BJ (cell line): ENCODE results near the gene TUBB4A. TPM values are rescaled to one million over a fixed set of nuclear protein-coding genes. Genes with fewer than 3 reads are reported as not detected.

Experiments
- CTCF ChIA-PET: fragments of 350-600 bp; formaldehyde crosslinking; extraction: SDS; loops from one replicate; lab custom pipeline; 2021; ENCODE audit warnings: antibody characterized with exemption, inconsistent platforms; lab: Yijun Ruan, JAX
- POLR2A ChIA-PET: fragments of 300-600 bp; sonication (Branson Sonifier 250); formaldehyde crosslinking; extraction: SDS; loops from one replicate; lab custom pipeline; 2021; ENCODE audit warnings: antibody characterized with exemption; lab: Charles Lee
- DNase-seq: peaks from one replicate; pipeline ENCODE4 v3.0.0-alpha.2; 2011; ENCODE audit warnings: low read depth
- H3K27me3 ChIP-seq: 2 replicates; pipeline ENCODE4 v1.6.0; 2011; ENCODE audit warnings: low read length; ENCODE audit not compliant: control insufficient read depth, insufficient read depth
- H3K36me3 ChIP-seq: 2 replicates; pipeline ENCODE4 v1.5.1; 2011; ENCODE audit warnings: low read length; ENCODE audit not compliant: control insufficient read depth, insufficient read depth
- H3K4me3 ChIP-seq: 2 replicates; pipeline ENCODE4 v1.5.1; 2011; ENCODE audit warnings: low read depth, mild to moderate bottlenecking, control low read depth, low read length
- polyA plus RNA-seq: library from polyadenylated mRNA; depleted of rRNA; stranded (reverse); fragments of >200 nt; gene quantifications from 2 replicates; pipeline ENCODE4 v1.2.3, GENCODE V29; 2011
- TF ChIP-seq, protein P1 (sequence below): IDR thresholded peaks from 2 replicates; pipeline ENCODE4 v1.5.1; 2011; ENCODE audit warnings: low read depth, mild to moderate bottlenecking, control low read depth, inconsistent platforms, low read length, moderate library complexity; ENCODE audit not compliant: insufficient read depth

TUBB4A gene
- polyA plus RNA-seq, 1 experiment = not detected

DNA sequence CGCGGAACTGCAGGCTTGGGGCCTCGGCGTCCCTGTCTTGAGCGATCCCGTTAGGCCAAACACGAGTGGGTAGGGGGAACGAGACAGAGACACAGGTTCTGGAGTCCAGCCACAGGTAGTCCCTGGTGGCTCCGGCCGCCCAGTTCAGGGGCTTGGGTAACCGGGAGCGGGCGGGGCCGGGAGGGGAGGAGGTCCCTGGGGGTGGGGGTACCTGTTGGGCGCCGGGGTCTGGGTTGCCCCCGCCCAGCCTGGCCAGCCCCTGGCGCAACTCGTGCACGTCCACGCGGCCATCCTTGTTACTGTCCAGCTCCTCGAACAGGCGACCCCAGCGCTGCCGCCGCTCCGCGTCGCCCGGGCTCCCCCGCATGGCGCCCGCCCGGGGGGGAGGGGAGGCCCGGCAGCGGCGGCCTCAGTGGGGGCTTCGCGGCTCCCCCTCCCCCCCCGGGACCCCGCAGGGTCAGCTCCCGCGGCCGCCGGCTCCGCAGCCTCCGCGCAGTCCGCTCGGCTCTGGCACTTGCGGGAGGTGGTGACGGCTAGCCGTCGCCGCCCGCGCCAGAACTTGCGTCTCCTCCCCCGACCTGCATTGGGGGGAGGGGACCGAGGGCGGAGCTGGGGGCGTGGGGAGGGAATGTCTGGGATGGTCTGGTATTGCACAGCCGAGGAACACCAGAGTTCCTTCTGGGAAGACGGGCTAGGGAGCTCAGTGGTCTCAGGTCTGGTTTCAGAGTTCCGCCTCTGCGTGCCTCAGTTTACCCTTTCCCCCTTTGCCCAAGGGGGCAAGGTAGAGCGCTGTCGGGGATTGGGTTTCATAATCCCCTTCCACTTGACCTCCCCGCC is 42.6 kb downstream of the TUBB4A start, which contains the start of gene SLC25A23:
SLC25A23 (minus strand) TSS at position 531 of the 837 bp plus-strand sequence; CDS start at position 367, 164 bp downstream.
- TF ChIP-seq, protein P1, sequence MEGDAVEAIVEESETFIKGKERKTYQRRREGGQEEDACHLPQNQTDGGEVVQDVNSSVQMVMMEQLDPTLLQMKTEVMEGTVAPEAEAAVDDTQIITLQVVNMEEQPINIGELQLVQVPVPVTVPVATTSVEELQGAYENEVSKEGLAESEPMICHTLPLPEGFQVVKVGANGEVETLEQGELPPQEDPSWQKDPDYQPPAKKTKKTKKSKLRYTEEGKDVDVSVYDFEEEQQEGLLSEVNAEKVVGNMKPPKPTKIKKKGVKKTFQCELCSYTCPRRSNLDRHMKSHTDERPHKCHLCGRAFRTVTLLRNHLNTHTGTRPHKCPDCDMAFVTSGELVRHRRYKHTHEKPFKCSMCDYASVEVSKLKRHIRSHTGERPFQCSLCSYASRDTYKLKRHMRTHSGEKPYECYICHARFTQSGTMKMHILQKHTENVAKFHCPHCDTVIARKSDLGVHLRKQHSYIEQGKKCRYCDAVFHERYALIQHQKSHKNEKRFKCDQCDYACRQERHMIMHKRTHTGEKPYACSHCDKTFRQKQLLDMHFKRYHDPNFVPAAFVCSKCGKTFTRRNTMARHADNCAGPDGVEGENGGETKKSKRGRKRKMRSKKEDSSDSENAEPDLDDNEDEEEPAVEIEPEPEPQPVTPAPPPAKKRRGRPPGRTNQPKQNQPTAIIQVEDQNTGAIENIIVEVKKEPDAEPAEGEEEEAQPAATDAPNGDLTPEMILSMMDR = no peak
- POLR2A ChIA-PET = no interaction called here
- peak; percentile 3 for DNase-seq
- H3K4me3 ChIP-seq = peak within 1 kb of the TSS; percentile 80
- CTCF ChIA-PET = interaction anchor here (1.0 kb wide), 1 partner anchor 17 kb away, joined by 3 read pairs; no protein-coding TSS in a partner anchor
- H3K36me3 ChIP-seq = peaks cover 1% of the 10 kb centered on the region; the same call in 1 of the 2 replicates
- peaks cover 4% of the 10 kb centered on the region for H3K27me3 ChIP-seq

GRCh38 chr19:6458695-6459261 is 43.3 kb downstream of the TUBB4A start:
- POLR2A ChIA-PET = no interaction called here
- TF ChIP-seq, protein P1 = no peak
- CTCF ChIA-PET = no interaction called here

DNA sequence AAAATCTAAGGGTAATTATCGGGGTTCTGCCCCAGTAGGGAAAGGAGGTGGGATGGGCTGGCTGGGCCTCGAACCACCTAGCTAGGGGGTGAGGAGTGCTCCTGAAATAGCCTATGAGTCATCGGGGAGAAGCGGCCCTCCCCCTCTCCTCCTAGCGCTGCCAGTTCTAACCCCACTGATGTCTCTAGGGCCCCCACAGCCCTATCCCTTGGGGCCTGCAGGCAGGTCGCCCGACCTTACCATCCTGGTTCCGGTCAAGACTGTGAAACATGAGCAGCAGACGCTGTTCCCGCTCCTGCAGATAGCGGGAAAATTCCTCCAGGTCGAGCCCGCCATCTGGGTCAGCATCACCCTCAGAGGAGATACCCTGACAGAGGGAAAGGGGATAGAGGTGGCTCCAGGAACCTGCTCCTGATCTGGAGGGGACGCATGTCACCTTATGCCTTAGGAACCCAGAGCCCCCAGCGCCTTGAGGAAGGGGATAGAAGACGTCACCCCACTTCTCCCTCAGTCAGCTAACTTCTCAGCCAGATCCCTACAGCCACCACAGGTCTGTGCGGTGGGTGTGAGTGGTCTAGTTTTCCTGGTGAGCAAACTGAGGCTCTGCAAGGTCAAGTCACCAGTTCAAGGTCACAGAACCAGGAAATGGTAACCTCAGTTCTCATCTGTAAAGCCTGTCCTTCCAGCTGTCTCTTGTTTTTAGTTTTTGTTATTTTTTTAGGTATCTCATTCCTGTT is 44.0 kb downstream of the TUBB4A start:
- ChIA-PET POLR2A (no interaction called here), CTCF (interaction anchor here (0.6 kb wide), 1 partner anchor 582 kb away, joined by 3 read pairs; no protein-coding TSS in a partner anchor)
- H3K4me3 ChIP-seq = no peak overlapping the region; the same call in 1 of the 2 replicates
- TF ChIP-seq, protein P1 = no peak
- DNase-seq = no peak
- H3K36me3 ChIP-seq = peaks cover 8% of the 10 kb centered on the region
- no peaks in the 10 kb centered on the region for H3K27me3 ChIP-seq

More at GRCh38 chr19:6458695-6459261, 43.3 kb downstream of the TUBB4A start:
- H3K4me3 ChIP-seq = peak overlapping the region; percentile 80
- peaks cover 2% of the 10 kb centered on the region for H3K27me3 ChIP-seq
- peaks cover 8% of the 10 kb centered on the region for H3K36me3 ChIP-seq
- DNase-seq = no peak

DNA sequence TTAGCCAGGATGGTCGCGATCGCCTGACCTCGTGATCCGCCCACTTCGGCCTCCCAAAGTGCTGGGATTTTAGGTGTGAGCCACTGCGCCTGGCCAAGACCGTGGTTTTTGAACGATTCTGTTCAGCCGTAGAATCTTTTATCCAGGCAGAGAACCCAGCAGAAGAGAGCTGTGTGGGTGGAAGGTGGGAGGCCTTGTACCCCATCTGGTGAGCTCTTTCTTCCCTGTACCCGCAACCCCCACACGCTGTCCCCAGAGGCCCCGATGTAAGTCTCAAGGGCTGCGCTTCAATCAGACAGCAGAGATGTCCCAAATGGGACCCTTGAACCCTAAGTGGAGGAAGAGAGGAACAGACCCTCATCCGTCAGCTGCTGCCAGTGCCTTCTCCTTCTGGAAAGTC is 46.2 kb downstream of the TUBB4A start:
- TF ChIP-seq, protein P1 = no peak
- ChIA-PET CTCF (interaction anchor here (1.7 kb wide), 1 partner anchor 19 kb away, joined by 4 read pairs; no protein-coding TSS in a partner anchor), POLR2A (no interaction called here)
- Histone ChIP-seq H3K36me3 (peaks cover 8% of the 10 kb centered on the region), H3K4me3 (no peak overlapping the region), H3K27me3 (no peaks in the 10 kb centered on the region)
- DNase-seq = no peak
